ENCODE measurements around the gene TIMD4.
"Not testable (repeated sequence)": the region's sequence is repeated elsewhere in the genome, so short reads cannot be mapped to it uniquely, and the experiment has no call there.

Gene TIMD4

GRCh38 chr5:156940462-156940861, 22.6 kb downstream of the TIMD4 start:
- H3K9ac ChIP-seq (ENCODE audit: low read depth, low read length, poor library complexity); H3K36me3 ChIP-seq (replicated peaks in 1 of 2; ENCODE audit: control insufficient read depth in 2 of 2, insufficient read depth in 2 of 2, low read length in 2 of 2); H3K4me2 ChIP-seq (ENCODE audit: insufficient read depth, low read length, poor library complexity, severe bottlenecking); H2AFZ ChIP-seq (ENCODE audit: low read length); H3K27me3 ChIP-seq (ENCODE audit: control insufficient read depth in 3 of 3, insufficient read depth in 3 of 3, low read depth in 1 of 3, low read length in 3 of 3); H2BK15ac ChIP-seq (ENCODE audit: low read length); H3K9me3 ChIP-seq (replicated peaks in 1 of 2; ENCODE audit: control insufficient read depth in 2 of 2, insufficient read depth in 1 of 2, low read depth in 1 of 2, low read length in 2 of 2); H2BK12ac ChIP-seq (ENCODE audit: low read length); H2BK5ac ChIP-seq (ENCODE audit: low read length); H3K18ac ChIP-seq (ENCODE audit: low read length); H3K14ac ChIP-seq (ENCODE audit: low read length); H3K4ac ChIP-seq (ENCODE audit: low read length); H3K4me1 ChIP-seq (ENCODE audit: control insufficient read depth in 2 of 2, insufficient read depth in 1 of 2, low read depth in 1 of 2, low read length in 2 of 2); DNase-seq (ENCODE audit: low spot score); H3K79me1 ChIP-seq (ENCODE audit: low read depth, low read length); H4K91ac ChIP-seq (ENCODE audit: low read depth, low read length, poor library complexity); H4K8ac ChIP-seq (ENCODE audit: low read depth, low read length); H2AK5ac ChIP-seq (ENCODE audit: low read depth, low read length); H3K23ac ChIP-seq (ENCODE audit: low read depth, low read length, poor library complexity); H2BK120ac ChIP-seq (ENCODE audit: low read depth, low read length); H3K27ac ChIP-seq (replicated peaks; ENCODE audit: low read length); H3K4me3 ChIP-seq (ENCODE audit: low read length in 2 of 2): not testable (repeated sequence)
- WGBS, 2 donors (ENCODE audit: extremely low coverage in 2 of 2, insufficient read length in 2 of 2, insufficient replicate concordance in 1 of 2), result no CpG with 5 or more reads among the region's 28 CpGs

- Histone ChIP-seq H4K91ac (ENCODE audit: low read depth, low read length, poor library complexity) (no peak overlapping the region), H3K27me3 (ENCODE audit: control insufficient read depth in 3 of 3, insufficient read depth in 3 of 3, low read depth in 1 of 3, low read length in 3 of 3) (no peaks in the 10 kb centered on the region), H2AK5ac (ENCODE audit: low read depth, low read length) (no peak overlapping the region), H4K8ac (ENCODE audit: low read depth, low read length) (no peak overlapping the region), H3K27ac (replicated peaks; ENCODE audit: low read length) (no peak overlapping the region), H3K4me1 (ENCODE audit: control insufficient read depth in 2 of 2, insufficient read depth in 1 of 2, low read depth in 1 of 2, low read length in 2 of 2) (no peaks in the 10 kb centered on the region), H3K14ac (ENCODE audit: low read length) (no peak overlapping the region), H2BK5ac (ENCODE audit: low read length) (no peak overlapping the region), H2BK120ac (ENCODE audit: low read depth, low read length) (no peak overlapping the region), H3K36me3 (replicated peaks in 1 of 2; ENCODE audit: control insufficient read depth in 2 of 2, insufficient read depth in 2 of 2, low read length in 2 of 2) (no peaks in the 10 kb centered on the region), H3K4me2 (ENCODE audit: insufficient read depth, low read length, poor library complexity, severe bottlenecking) (no peak overlapping the region), H3K18ac (ENCODE audit: low read length) (no peak overlapping the region), H2BK15ac (ENCODE audit: low read length) (no peak overlapping the region), H2BK12ac (ENCODE audit: low read length) (no peak overlapping the region), H3K9ac (ENCODE audit: low read depth, low read length, poor library complexity) (no peak overlapping the region), H3K23ac (ENCODE audit: low read depth, low read length, poor library complexity) (no peak overlapping the region), H3K79me1 (ENCODE audit: low read depth, low read length) (no peaks in the 10 kb centered on the region), H3K4ac (ENCODE audit: low read length) (no peak overlapping the region), H2AFZ (ENCODE audit: low read length) (no peak overlapping the region), H3K4me3 (ENCODE audit: low read length in 2 of 2) (no peak overlapping the region), H3K9me3 (replicated peaks in 1 of 2; ENCODE audit: control insufficient read depth in 2 of 2, insufficient read depth in 1 of 2, low read depth in 1 of 2, low read length in 2 of 2) (peaks cover 0 to 3% of the 10 kb centered on the region in 2 donors)
- DNase-seq (ENCODE audit: low spot score), result no peak
- WGBS, 2 donors (ENCODE audit: extremely low coverage in 2 of 2, insufficient read length in 2 of 2, insufficient replicate concordance in 1 of 2), result no CpG with 5 or more reads among the region's 2 CpGs
Observed at GRCh38 chr5:156936972-156937371, 26.1 kb downstream of the TIMD4 start.

DNA sequence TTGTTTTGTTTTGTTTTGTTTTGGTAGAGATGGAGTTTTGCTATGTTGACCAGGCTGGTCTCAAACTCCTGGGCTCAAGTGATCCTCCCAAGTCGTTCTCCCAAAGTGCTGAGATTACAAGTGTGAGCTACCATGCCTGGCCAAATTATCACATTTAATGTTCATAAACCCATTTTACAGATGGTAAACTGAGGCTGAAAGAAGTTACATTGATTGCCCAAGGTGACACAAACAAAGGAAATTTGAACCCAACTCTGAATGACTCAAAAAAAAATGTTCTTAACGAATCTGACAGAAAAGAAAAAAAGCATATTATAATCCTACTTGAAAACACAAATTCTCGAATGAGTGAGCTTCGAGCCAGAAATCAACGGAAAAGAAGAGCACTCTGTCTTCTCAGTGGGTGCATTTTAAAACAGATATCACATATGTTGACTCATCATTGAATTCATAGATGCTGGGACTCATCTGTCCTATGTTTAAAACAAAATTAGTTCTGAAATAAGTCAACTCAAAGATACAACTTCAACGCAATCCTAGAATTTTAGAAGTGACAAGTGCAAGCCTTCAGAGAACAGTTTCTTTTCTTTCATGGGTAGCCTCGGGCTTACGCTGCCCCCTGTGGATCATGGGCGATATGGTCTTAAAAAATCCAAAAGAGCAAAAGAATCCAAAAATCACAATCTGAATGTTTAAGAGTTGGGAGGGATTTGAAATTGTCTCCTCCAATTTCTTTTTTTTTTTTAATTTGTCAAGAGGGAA, 28.4 kb downstream of the TIMD4 start:
- Histone ChIP-seq H2BK5ac (ENCODE audit: low read length) (no peak overlapping the region), H3K9ac (ENCODE audit: low read depth, low read length, poor library complexity) (no peak overlapping the region), H3K23ac (ENCODE audit: low read depth, low read length, poor library complexity) (no peak overlapping the region), H3K9me3 (replicated peaks in 1 of 2; ENCODE audit: control insufficient read depth in 2 of 2, insufficient read depth in 1 of 2, low read depth in 1 of 2, low read length in 2 of 2) (peaks cover 0 to 2% of the 10 kb centered on the region in 2 donors), H3K4me3 (ENCODE audit: low read length in 2 of 2) (no peak overlapping the region), H3K27me3 (ENCODE audit: control insufficient read depth in 3 of 3, insufficient read depth in 3 of 3, low read depth in 1 of 3, low read length in 3 of 3) (no peaks in the 10 kb centered on the region), H3K4me2 (ENCODE audit: insufficient read depth, low read length, poor library complexity, severe bottlenecking) (no peak overlapping the region), H2AFZ (ENCODE audit: low read length) (no peak overlapping the region), H2BK120ac (ENCODE audit: low read depth, low read length) (no peak overlapping the region), H2BK15ac (ENCODE audit: low read length) (no peak overlapping the region), H3K27ac (replicated peaks; ENCODE audit: low read length) (no peak overlapping the region), H3K14ac (ENCODE audit: low read length) (no peak overlapping the region), H2BK12ac (ENCODE audit: low read length) (no peak overlapping the region), H3K4ac (ENCODE audit: low read length) (no peak overlapping the region), H2AK5ac (ENCODE audit: low read depth, low read length) (no peak overlapping the region), H4K8ac (ENCODE audit: low read depth, low read length) (no peak overlapping the region), H4K91ac (ENCODE audit: low read depth, low read length, poor library complexity) (no peak overlapping the region), H3K18ac (ENCODE audit: low read length) (no peak overlapping the region), H3K79me1 (ENCODE audit: low read depth, low read length) (no peaks in the 10 kb centered on the region), H3K4me1 (ENCODE audit: control insufficient read depth in 2 of 2, insufficient read depth in 1 of 2, low read depth in 1 of 2, low read length in 2 of 2) (no peaks in the 10 kb centered on the region), H3K36me3 (replicated peaks in 1 of 2; ENCODE audit: control insufficient read depth in 2 of 2, insufficient read depth in 2 of 2, low read length in 2 of 2) (no peaks in the 10 kb centered on the region)
- no CpG with 5 or more reads among the region's 9 CpGs for WGBS, 2 donors (ENCODE audit: extremely low coverage in 2 of 2, insufficient read length in 2 of 2, insufficient replicate concordance in 1 of 2)
- no peak for DNase-seq (ENCODE audit: low spot score)

- H3K4me2 ChIP-seq (ENCODE audit: insufficient read depth, low read length, poor library complexity, severe bottlenecking), result no peak overlapping the region
- no peak overlapping the region for H3K4ac ChIP-seq (ENCODE audit: low read length)
- H2BK12ac ChIP-seq (ENCODE audit: low read length), result no peak overlapping the region
- no peak for DNase-seq (ENCODE audit: low spot score)
- H3K14ac ChIP-seq (ENCODE audit: low read length), result no peak overlapping the region
- no peaks in the 10 kb centered on the region for H3K36me3 ChIP-seq (replicated peaks in 1 of 2; ENCODE audit: control insufficient read depth in 2 of 2, insufficient read depth in 2 of 2, low read length in 2 of 2)
- no CpG with 5 or more reads among the region's 3 CpGs for WGBS, 2 donors (ENCODE audit: extremely low coverage in 2 of 2, insufficient read length in 2 of 2, insufficient replicate concordance in 1 of 2)
- H2BK5ac ChIP-seq (ENCODE audit: low read length), result no peak overlapping the region
- H3K23ac ChIP-seq (ENCODE audit: low read depth, low read length, poor library complexity), result no peak overlapping the region
- no peak overlapping the region for H2BK120ac ChIP-seq (ENCODE audit: low read depth, low read length)
- H4K8ac ChIP-seq (ENCODE audit: low read depth, low read length), result no peak overlapping the region
- H2BK15ac ChIP-seq (ENCODE audit: low read length), result no peak overlapping the region
- no peaks in the 10 kb centered on the region for H3K27me3 ChIP-seq (ENCODE audit: control insufficient read depth in 3 of 3, insufficient read depth in 3 of 3, low read depth in 1 of 3, low read length in 3 of 3)
- no peak overlapping the region for H3K27ac ChIP-seq (replicated peaks; ENCODE audit: low read length)
- no peak overlapping the region for H3K18ac ChIP-seq (ENCODE audit: low read length)
- H3K9ac ChIP-seq (ENCODE audit: low read depth, low read length, poor library complexity), result no peak overlapping the region
- no peaks in the 10 kb centered on the region for H3K79me1 ChIP-seq (ENCODE audit: low read depth, low read length)
- no peak overlapping the region for H3K4me3 ChIP-seq (ENCODE audit: low read length in 2 of 2)
- H3K4me1 ChIP-seq (ENCODE audit: control insufficient read depth in 2 of 2, insufficient read depth in 1 of 2, low read depth in 1 of 2, low read length in 2 of 2), result no peaks in the 10 kb centered on the region
- no peaks in the 10 kb centered on the region for H3K9me3 ChIP-seq (replicated peaks in 1 of 2; ENCODE audit: control insufficient read depth in 2 of 2, insufficient read depth in 1 of 2, low read depth in 1 of 2, low read length in 2 of 2)
- H2AFZ ChIP-seq (ENCODE audit: low read length), result no peak overlapping the region
- no peak overlapping the region for H2AK5ac ChIP-seq (ENCODE audit: low read depth, low read length)
- no peak overlapping the region for H4K91ac ChIP-seq (ENCODE audit: low read depth, low read length, poor library complexity)
Observed at GRCh38 chr5:156929366-156929948, 33.6 kb downstream of the TIMD4 start.
